Hypothalamus (tissue), 51 donors: ENCODE measurements around the gene NCKIPSD.
"Not testable (repeated sequence)": the region's sequence is repeated elsewhere in the genome, so short reads cannot be mapped to it uniquely, and the experiment has no call there.

Experiments used
- DNase-seq, 51 donors: peaks; one replicate each; lab custom pipeline; 2025; lab: John Stamatoyannopoulos, UW

Gene NCKIPSD

DNA sequence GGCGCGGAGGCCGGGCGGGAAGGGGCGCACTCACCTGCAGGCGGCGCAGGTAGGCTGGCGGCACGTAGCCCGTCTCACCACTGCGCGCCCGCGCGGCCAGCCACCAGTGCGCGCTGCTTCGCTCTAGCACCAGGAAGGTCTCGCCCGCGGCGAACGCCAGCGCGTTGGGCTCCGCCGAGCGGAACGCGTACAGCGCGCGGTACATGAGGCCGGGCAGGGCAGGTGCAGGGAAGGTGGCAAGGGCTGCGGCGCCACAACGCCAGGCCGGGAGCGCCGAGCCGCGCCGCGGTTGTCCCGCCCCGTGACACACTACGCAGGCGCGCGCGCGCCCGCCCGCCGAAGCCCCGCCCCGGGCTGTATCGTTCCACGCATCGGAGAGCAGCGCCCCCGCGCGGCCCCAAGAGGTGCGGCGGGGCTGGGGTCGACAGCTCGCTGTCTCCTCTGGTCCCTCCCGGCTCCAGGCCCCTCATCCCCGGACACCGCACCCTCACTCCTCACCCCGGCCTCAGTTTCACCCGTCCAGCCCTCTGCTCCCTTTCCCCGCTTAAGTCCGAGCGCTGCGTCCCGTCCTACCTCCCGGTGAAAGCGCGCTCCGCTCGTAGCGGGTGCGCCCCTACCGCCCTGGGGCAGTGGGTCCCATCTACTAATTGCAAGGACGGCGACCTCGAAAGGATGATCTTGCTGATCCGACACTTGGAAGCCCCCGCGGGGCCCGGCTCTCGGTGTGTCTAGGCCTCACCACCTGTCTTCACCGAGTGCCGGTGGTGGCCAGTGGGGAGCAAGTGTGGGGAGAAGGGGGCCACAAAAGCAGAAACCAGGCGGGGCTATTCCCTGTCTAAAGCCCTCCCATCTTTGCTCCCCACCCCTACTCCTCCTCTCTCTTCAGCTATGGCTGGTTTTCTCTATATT, at the start of gene NCKIPSD:
Gene NCKIPSD (minus strand): TSS at position 313 of the 909 bp plus-strand sequence. CDS start 108 bp downstream, at position 205.
- peak in 50 of 51 donors; percentile 25 to 94 (median 76) for DNase-seq

DNA sequence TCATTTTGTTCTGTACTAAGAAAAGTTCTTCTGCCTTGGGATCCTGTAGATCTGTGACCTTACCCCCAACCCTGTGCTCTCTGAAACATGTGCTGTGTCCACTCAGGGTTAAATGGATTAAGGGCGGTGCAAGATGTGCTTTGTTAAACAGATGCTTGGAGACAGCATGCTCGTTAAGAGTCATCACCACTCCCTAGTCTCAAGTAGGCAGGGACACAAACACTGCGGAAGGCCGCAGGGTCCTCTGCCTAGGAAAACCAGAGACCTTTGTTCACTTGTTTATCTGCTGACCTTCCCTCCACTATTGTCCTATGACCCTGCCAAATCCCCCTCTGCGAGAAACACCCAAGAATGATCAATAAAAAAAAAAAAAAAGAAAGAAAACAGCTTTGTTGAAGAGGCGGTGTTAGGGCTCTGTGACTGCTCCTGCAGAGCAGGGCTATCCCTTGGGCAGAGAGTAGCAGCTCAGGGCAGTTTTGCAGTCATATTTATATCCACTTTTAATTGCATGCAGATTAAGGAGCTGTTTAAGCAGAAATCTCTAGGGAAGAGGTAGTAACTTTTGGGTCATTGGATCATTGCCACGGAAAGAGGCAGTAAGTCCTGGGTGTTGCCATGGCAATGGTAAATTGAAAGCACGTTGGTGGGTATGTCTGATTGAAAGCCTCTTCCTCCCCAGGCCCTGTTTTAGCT, 49.5 kb upstream of the NCKIPSD start:
- DNase-seq: not testable (repeated sequence)

- not testable (repeated sequence) for DNase-seq
These were observed 48.8 kb upstream of the NCKIPSD start for GRCh38 chr3:48734541-48734940.

DNA sequence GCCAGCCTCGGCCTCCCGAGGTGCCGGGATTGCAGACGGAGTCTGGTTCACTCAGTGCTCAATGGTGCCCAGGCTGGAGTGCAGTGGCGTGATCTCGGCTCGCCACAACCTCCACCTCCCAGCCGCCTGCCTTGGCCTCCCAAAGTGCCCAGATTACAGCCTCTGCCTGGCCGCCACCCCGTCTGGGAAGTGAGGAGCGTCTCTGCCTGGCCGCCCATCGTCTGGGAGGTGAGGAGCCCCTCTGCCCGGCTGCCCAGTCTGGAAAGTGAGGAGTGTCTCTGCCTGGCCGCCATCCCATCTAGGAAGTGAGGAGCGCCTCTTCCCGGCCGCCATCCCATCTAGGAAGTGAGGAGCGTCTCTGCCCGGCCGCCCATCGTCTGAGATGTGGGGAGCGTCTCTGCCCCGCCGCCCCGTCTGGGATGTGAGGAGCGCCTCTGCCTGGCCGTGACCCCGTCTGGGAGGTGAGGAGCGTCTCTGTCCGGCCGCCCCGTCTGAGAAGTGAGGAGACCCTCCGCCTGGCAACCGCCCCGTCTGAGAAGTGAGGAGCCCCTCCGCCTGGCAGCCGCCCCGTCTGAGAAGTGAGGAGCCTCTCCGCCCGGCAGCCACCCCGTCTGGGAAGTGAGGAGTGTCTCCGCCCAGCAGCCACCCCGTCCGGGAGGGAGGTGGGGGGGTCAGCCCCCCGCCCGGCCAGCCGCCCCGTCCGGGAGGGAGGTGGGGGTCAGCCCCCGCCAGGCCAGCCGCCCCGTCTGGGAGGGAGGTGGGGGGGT, 48.2 kb upstream of the NCKIPSD start:
- DNase-seq: not testable (repeated sequence)

- DNase-seq: no peak
These were observed 41.8 kb upstream of the NCKIPSD start for GRCh38 chr3:48727511-48727910.

- DNase-seq: not testable (repeated sequence)
These were observed 39.6 kb upstream of the NCKIPSD start for GRCh38 chr3:48725185-48725855.

GRCh38 chr3:48723725-48724124, 38.0 kb upstream of the NCKIPSD start:
- no peak for DNase-seq

DNA sequence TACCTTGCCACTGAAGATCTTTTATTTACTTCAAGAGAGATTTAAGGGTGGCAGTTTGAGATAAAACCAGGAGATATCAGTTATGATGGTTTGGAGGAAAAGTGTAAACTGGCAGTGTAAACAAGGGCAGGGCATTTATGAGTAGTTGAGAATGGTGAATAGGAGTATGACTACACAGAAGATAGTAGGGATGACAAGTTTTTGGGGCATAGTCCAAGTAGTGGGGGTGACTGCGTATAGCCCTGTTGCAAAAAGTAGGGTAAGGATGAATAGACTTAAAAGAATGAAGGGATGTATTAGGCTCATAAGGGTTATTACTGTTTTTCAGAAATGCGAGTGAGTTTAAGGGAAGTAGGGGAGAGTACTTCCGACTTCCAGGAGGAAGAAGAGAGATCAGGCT, 37.6 kb upstream of the NCKIPSD start:
- DNase-seq: not testable (repeated sequence)

DNA sequence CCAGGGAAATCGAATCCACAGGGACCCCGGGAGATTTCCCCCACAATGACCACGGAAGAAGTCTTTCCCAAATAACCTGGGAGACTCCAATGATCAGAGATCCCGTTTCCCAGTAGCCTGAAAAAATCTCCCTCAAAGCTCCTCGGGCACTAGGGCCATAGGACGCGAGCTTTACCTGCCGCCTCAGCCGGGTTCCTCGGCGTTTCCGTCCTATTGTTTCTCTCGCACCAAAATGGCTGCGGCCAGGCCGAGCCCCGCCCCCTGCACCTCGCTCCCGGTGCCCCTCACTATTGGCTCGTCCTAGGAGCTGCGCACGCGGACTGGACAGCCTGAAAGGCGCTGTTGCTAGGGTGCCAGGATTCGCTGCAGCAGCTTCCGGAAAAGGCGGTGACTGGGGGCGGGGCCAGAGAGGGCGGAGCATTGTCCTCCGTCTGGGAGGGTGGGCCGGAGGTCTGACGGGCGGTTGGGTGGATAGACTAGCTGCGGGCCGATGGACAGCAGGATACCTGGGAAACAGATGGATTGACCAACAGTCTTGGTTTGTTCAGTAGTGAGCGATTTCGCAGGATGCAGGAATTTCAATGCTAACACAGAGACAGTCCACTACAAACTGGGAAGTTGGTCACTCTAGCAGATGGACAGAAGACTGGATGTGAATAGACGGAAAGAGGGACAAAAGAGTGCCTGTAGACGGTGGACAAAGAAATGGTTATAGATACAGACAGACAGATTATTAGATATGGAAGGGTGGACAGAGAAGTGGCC, 31.4 kb upstream of the NCKIPSD start, which contains the start of gene IP6K2:
Gene IP6K2 (minus strand): TSS at position 240 of the 765 bp plus-strand sequence. CDS start 21,930 bp downstream, outside the sequence.
- peak; percentile 79 to 99 (median 97) for DNase-seq

GRCh38 chr3:48716508-48716981, 30.8 kb upstream of the NCKIPSD start:
- DNase-seq: peak in 7 of 51 donors; percentile 2 to 62 (median 38)

DNA sequence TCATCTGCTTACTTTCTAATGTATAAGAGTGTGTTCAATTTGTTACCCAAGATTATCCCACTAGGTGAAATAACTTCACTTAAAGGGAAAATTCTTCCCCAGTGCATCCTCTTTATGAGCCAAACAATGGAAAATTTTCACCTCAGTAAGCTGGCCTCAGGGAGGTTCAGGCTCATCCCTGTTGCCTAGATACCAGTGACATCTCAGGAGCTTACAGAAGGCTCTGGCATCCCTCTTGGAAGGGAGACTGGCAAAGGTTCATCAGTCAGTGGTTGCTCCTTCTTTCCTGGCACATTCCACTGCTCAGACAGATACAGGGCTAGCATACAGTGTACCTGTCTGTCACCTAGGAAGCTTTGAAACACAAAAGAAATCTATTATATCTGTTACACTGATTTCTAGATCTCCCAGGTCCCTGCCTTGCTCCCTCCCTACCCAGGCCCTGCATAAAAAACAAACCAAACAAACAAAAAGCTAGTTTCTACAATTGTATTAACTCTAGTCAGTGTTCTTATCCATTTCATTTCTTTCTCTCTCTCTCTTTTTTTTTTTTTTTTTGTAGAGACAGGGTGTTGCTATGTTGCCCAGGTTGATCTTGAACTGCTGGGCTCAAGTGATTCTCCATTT, 29.6 kb upstream of the NCKIPSD start:
- DNase-seq: peak in 4 of 51 donors; percentile 5 to 19 (median 12)

DNA sequence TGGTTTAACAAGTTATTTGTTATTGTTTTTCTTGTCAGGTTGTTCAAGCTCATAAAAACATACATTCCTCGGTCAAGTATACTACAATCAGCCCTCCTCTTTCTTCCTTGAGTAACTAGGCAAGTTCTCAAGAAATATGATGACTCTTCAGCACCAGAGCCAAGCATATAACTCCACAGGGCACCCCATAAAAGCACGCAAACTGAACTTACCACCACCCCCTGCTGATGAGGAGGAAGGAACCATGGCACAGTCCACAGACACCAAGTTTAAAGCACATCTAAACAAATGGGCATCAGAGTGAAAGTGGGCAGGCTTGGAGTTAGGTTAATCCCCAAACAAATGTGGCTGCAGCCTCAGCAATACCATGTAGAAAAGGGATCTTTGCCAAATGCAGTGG, 26.0 kb upstream of the NCKIPSD start:
- DNase-seq: no peak

- DNase-seq: peak in 1 of 51 donors; percentile 3
These were observed 23.3 kb upstream of the NCKIPSD start for GRCh38 chr3:48709051-48709461.

- DNase-seq: peak in 1 of 51 donors; percentile 7
These were observed 22.8 kb upstream of the NCKIPSD start for GRCh38 chr3:48708481-48708889.

DNA sequence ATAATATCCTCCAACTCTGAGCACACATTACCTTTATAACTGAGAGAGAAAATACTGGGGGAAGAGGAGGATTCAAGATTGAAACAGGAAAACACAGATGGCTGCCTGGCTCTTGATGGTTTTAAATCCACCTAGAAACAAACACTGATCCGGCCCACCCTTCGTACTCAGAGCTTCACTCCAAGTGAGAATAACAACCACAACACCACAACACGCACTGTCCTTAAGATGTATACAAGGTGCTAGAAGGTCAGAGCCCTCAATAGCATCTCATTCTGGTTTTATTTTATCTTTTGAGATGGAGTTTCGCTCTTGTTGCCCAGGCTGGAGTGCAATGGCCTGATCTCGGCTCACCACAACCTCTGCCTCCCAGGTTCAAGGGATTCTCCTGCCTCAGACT, 21.4 kb upstream of the NCKIPSD start:
- DNase-seq: no peak

- DNase-seq: no peak
These were observed 16.7 kb upstream of the NCKIPSD start for GRCh38 chr3:48702320-48702920.

GRCh38 chr3:48700731-48701405, 15.2 kb upstream of the NCKIPSD start:
- DNase-seq: no peak

DNA sequence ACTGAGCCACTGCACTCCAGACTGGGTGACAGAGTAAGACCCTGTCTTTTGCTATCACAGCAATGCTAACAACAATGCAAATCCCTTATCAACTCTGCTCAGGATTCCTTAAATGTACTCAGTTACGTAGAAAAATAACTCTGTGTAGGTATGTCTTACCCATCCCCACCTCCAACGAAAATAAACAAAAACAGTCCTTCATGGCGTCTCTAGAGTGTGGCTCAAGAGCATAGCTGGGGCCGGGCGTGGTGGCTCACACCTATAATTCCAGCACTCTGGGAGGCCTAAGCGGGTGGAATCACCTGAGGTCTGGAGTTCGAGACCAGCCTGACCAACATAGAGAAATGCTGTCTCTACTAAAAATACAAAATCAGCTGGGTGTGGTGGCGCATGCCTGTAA, 13.2 kb upstream of the NCKIPSD start:
- DNase-seq: no peak
